ENCODE results near the gene NIPBL. TPM values are rescaled to one million over a fixed set of nuclear protein-coding genes. Genes with fewer than 3 reads are reported as not detected.
"Not testable (repeated sequence)": the region's sequence is repeated elsewhere in the genome, so short reads cannot be mapped to it uniquely, and the experiment has no call there.

Gene NIPBL
- polyA plus RNA-seq, 12 donors: 40.1 to 79.5 (median 49.2) TPM; not detected in 1

GRCh38 chr5:37088009-37088408, 211.4 kb downstream of the NIPBL start:
- no peak for DNase-seq

DNA sequence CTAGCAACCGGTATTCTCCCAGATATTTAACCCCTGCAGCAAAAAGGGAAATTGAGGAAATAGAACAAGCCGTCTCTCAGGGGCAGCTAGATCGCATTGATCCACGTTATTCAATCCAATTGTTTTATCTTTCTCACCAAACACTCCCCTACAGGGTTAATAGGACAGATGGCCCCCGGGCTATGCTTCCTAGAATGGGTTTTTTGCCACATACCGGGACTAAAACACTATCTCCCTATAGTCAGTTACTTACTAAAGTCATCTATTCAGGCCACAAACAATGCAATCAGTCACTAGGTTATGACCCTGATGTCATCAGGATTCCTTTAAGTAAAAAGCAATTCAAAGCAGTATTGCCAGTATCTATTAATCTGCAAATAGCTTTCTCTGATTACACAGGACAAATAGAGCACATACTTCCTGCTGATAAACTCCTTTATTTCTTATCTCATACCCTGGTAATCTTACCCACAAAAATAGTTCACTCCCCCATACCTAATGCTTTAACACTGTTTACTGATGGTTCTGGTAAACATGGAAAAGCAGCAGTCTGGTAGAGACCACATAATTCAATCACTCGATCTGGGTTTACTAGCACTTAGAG, 213.7 kb downstream of the NIPBL start:
- no peak for DNase-seq

GRCh38 chr5:37090781-37091180, 214.2 kb downstream of the NIPBL start:
- no peak for DNase-seq

- DNase-seq: not testable (repeated sequence)
Observed at GRCh38 chr5:37093795-37094194, 217.2 kb downstream of the NIPBL start.

DNA sequence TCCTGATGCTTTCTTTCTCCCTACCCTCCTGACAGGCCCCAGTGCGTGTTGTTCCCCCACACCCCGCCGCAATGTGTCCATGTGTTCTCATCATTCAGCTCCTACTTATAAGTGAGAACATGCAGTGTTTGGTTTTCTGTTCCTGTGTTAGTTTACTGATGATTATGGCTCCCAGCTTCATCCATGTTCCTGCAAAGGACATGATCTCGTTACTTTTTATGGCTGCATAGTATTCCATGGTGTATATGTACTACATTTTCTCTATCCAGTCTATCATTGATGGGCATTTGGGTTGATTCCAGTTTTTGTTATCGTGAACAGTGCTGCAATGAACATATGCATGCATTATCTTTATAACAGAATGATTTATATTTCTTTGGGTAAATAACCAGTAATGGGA, 222.7 kb downstream of the NIPBL start:
- DNase-seq: not testable (repeated sequence)

DNA sequence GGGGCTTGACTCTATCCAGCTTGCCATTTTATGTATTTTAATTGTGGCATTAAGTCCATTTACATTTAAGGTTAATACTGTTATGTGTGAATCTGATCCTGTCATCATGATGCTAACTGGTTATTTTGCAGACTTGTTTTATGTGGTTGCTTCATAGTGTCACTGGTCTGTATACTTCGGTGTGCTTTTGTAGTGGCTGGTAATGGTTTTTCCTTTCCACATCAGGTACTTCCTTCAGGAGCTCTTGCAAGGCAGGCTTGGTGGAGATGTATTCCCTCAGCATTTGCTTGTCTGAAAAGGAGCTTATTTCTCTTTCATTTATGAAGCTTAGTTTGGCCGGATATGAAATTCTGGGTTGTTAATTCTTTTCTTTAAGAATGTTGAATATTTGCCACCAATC, 226.7 kb downstream of the NIPBL start:
- DNase-seq: no peak

DNA sequence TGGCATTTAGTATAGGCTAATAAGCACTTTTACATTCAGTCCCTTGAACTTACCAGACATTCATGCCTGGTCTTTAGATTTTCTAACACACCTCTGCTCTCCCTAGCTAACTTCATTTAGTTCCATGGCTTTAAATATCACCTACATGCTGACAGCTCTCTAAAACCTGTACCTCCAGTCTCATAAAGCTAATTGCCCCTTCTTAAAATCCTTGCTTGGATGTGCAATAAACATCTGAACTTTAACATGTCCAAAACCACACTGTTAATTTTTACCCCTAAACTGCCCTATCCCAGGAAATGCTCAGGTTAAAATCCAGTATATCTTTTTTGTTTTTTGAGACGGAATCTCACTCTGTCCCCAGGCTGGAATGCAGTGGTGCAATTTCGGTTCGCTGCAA, 232.8 kb downstream of the NIPBL start:
- no peak for DNase-seq

- DNase-seq: no peak
Observed at GRCh38 chr5:37110135-37110534, 233.6 kb downstream of the NIPBL start.

DNA sequence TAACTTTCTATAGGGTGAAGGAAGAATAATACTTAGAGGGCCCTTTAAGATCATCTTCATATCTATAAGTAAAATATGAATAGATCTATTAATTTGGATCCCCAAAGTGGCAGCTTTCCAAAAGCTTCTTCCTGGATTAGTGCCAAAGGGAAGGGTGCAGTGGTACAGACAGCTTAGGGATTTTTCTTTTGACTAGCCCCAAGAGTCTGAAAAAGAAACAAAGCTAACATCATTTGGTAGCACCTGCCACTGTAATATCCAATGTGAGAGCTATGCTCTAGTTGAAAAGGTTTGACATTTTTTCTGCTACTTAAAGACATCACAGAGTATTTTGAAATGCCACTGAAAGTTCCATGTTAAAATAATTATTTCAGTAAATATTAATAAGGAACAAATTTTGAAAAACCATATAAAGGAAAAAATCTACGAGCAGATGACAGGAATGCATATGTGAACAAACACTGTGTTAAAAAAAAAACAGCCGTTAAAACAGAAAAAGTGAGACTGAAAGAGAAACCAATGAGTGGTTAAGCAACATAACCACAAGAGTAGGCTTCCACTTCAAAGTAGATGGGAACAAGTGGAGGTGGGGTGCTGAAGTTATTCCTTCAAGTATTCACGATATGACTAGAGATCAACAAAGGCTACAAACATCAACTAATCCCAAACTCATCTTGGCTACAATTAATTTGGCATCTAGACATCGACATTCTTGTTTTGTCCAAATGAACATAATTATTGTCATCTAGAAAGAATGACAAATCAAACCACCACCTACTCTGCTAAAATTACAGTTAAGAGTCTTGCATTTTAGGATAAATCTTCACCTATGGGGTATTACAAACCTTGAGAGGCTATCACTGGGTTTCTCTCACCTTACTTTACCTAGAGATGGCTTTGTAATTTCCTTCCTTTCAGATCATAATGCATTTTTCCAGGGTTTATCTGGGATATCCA, 235.1 kb downstream of the NIPBL start:
- no peak for DNase-seq

DNA sequence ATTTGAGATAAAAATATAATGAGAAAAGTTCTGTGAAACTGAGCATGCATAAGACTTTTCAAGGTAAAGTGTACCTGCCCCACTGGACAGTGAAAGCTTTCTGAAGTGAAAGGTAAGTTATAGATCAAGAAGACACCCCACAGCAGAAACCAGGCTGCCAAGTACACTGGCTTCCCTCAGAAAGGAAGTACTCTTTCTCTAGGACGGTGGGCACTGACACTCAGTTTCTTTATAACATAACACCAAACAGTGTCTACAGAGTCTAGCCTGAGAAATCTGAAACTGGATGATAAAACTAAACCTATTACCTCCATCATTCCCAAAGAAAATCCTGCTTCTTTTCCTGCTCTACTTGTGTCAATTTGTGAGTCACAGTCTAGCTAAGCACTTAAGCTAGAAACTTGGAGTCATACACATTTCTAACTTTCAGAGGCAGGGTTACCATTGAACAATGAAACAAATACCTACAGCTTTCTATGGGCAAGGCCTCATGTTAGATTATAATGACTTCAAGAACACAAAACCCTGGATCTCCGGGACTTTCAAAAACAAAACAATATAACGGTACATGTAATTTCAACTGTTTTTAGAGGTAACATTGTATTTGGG, 235.9 kb downstream of the NIPBL start:
- no peak for DNase-seq
